Lower leg skin (tissue), 3 donors: ENCODE results near the gene PRDX3.

Source experiments
- CTCF ChIP-seq, 3 donors: fragments of 450-650 bp; IDR thresholded peaks; one replicate each; pipeline ENCODE4 v1.5.1; 2016; ENCODE audit warnings: antibody characterized with exemption in 3 of 3, mild to moderate bottlenecking in 3 of 3, moderate library complexity in 2 of 3
- POLR2A ChIP-seq, 2 donors: fragments of 450-650 bp; IDR thresholded peaks; one replicate each; pipeline ENCODE4 v1.6.1; 2016 to 2017; ENCODE audit warnings: antibody characterized with exemption in 2 of 2, mild to moderate bottlenecking in 1 of 2, moderate library complexity in 1 of 2

GRCh38 chr10:119135513-119135881, 43.1 kb downstream of the PRDX3 start:
- TF ChIP-seq CTCF (IDR thresholded peaks at IDR 0.05) (no peak), POLR2A (IDR thresholded peaks at IDR 0.05) (no peak)
